Nephron (organoid): ENCODE measurements around the gene DGKD.

ENCODE experiments used
- H3K27ac Mint-ChIP-seq, 3 experiments: 2 replicates each; pipeline ENCODE4 v1.8.0; 2020; ENCODE audit warnings: mixed read lengths in 3 of 3, mild to moderate bottlenecking in 2 of 3, moderate library complexity in 1 of 3
- H3K27me3 Mint-ChIP-seq: 2 replicates; pipeline ENCODE4 v1.8.0; 2021; ENCODE audit warnings: low read depth, mild to moderate bottlenecking, moderate library complexity, mixed read lengths
- H3K36me3 Mint-ChIP-seq: 2 replicates; pipeline ENCODE4 v1.8.0; 2020; ENCODE audit warnings: low read depth, mixed read lengths
- H3K4me1 Mint-ChIP-seq: 2 replicates; pipeline ENCODE4 v1.8.0; 2020; ENCODE audit warnings: mixed read lengths
- H3K4me3 Mint-ChIP-seq, 3 experiments: 2 replicates each; pipeline ENCODE4 v1.8.0; 2020; ENCODE audit warnings: mild to moderate bottlenecking in 3 of 3, mixed read lengths in 3 of 3, moderate library complexity in 2 of 3
- H3K9me3 Mint-ChIP-seq: 2 replicates; pipeline ENCODE4 v1.8.0; 2020; ENCODE audit warnings: mixed read lengths
- CTCF ChIP-seq, 3 experiments: fragments of 200-600 bp; sonication (generic); IDR thresholded peaks; one replicate each; pipeline ENCODE4 v1.5.0; 2021; ENCODE audit warnings: antibody characterized with exemption in 3 of 3; ENCODE audit not compliant: unreplicated experiment in 3 of 3

DGKD gene

GRCh38 chr2:233363744-233364235 lies 9.5 kb downstream of the DGKD start:
- H3K4me3 Mint-ChIP-seq = no peak overlapping the region
- no peak overlapping the region for H3K27ac Mint-ChIP-seq
- H3K9me3 Mint-ChIP-seq = peaks cover 6% of the 10 kb centered on the region
- no peak for TF ChIP-seq CTCF (IDR thresholded peaks at IDR 0.05; ENCODE audit: unreplicated experiment in 3 of 3)
- peaks cover 37% of the 10 kb centered on the region for H3K36me3 Mint-ChIP-seq
- no peaks in the 10 kb centered on the region for H3K27me3 Mint-ChIP-seq
- H3K4me1 Mint-ChIP-seq = peaks cover 26% of the 10 kb centered on the region

GRCh38 chr2:233365861-233366520 lies 11.7 kb downstream of the DGKD start:
- Mint-ChIP-seq H3K27ac (no peak overlapping the region), H3K4me3 (no peak overlapping the region), H3K36me3 (peaks cover 32% of the 10 kb centered on the region), H3K4me1 (peaks cover 21% of the 10 kb centered on the region), H3K9me3 (peaks cover 6% of the 10 kb centered on the region), H3K27me3 (no peaks in the 10 kb centered on the region)
- no peak for TF ChIP-seq CTCF (IDR thresholded peaks at IDR 0.05; ENCODE audit: unreplicated experiment in 3 of 3)

- Mint-ChIP-seq H3K4me1 (peaks cover 26% of the 10 kb centered on the region), H3K9me3 (peaks cover 4% of the 10 kb centered on the region), H3K27me3 (no peaks in the 10 kb centered on the region), H3K27ac (no peak overlapping the region), H3K36me3 (peaks cover 31% of the 10 kb centered on the region), H3K4me3 (no peak overlapping the region)
- TF ChIP-seq CTCF (IDR thresholded peaks at IDR 0.05; ENCODE audit: unreplicated experiment in 3 of 3) = no peak
Measured at GRCh38 chr2:233367586-233367985, 13.3 kb downstream of the DGKD start.

GRCh38 chr2:233368756-233369155 lies 14.5 kb downstream of the DGKD start:
- no peaks in the 10 kb centered on the region for H3K27me3 Mint-ChIP-seq
- peaks cover under 1% of the 10 kb centered on the region for H3K9me3 Mint-ChIP-seq
- no peak overlapping the region for H3K4me3 Mint-ChIP-seq
- no peak for TF ChIP-seq CTCF (IDR thresholded peaks at IDR 0.05; ENCODE audit: unreplicated experiment in 3 of 3)
- peaks cover 37% of the 10 kb centered on the region for H3K4me1 Mint-ChIP-seq
- peaks cover 29% of the 10 kb centered on the region for H3K36me3 Mint-ChIP-seq
- H3K27ac Mint-ChIP-seq = peak overlapping the region in 2 of 3 experiments; percentile 13 to 43

- no peak for TF ChIP-seq CTCF (IDR thresholded peaks at IDR 0.05; ENCODE audit: unreplicated experiment in 3 of 3)
- no peaks in the 10 kb centered on the region for H3K9me3 Mint-ChIP-seq
- no peaks in the 10 kb centered on the region for H3K27me3 Mint-ChIP-seq
- H3K4me1 Mint-ChIP-seq = peaks cover 37% of the 10 kb centered on the region
- H3K36me3 Mint-ChIP-seq = peaks cover 23% of the 10 kb centered on the region
- peak overlapping the region; percentile 43 to 84 (median 44) for H3K27ac Mint-ChIP-seq
- no peak overlapping the region for H3K4me3 Mint-ChIP-seq
Measured at GRCh38 chr2:233369462-233369861, 15.2 kb downstream of the DGKD start.
